Measurements from ENCODE around the gene TRIM2. TPM values are rescaled to one million over a fixed set of nuclear protein-coding genes. Genes with fewer than 3 reads are reported as not detected.
A peak's percentile ranks its signal among the peaks of the same experiment; 100 is the strongest.

TRIM2 gene
- total and polyA plus RNA-seq, 10 of the 15 experiments (the other 5 are each of a cell fraction or from before 2014, with no cell fraction given), result 0.06 to 0.19 (median 0.15) TPM; not detected in 3

DNA sequence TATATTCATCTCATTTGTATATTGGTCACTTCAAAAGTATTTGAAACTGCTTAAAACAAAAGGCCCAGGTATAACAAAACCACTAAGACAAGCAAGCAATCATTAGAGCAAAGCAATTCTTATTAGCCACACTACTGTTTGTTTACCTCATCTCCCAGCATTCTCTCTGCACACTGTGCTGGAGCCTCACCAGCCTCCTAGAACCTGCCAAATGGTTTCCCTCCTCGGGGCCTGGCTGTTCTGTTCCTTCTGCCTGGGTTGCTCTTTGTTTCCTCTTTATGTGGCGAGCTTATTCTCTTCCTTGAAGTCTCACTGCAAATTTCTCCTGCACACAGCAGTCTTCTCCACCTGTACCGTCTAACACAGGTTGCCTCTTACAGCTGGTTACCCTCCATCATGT, 72.7 kb downstream of the TRIM2 start:
- no peak overlapping the region for H3K27ac ChIP-seq (ENCODE audit: control insufficient read depth, insufficient read depth)
- CTCF ChIA-PET, result interaction anchor here (0.5 to 1.3 kb wide), 3 partner anchors 9 to 156 kb away, joined by 3 to 4 read pairs (median 3); partner anchors contain the start of gene MND1
- RAD21 ChIA-PET (ENCODE audit: unreplicated experiment), result no interaction called here
- H3K9me3 ChIP-seq (replicated peaks; ENCODE audit: control insufficient read depth, insufficient read depth, low read length), result no peaks in the 10 kb centered on the region
- SMC1A ChIA-PET (ENCODE audit: uncharacterized antibody, unreplicated experiment), result interaction anchor here (1.0 kb wide), 1 partner anchor 10 kb away, joined by 3 read pairs; no protein-coding TSS in a partner anchor
- POLR2A ChIA-PET, result interaction anchor here (0.5 kb wide), 1 partner anchor 74 kb away, joined by 5 read pairs; no protein-coding TSS in a partner anchor
- no peak for DNase-seq (ENCODE audit: low read depth, low spot score)
- H4K20me1 ChIP-seq (ENCODE audit: control insufficient read depth, insufficient read depth), result no peaks in the 10 kb centered on the region
- ATAC-seq, result 0 out of 3 replicates have a peak, but pooled peaks have one; percentile 23
- H3K4me1 ChIP-seq (ENCODE audit: control insufficient read depth, insufficient read depth, low read length), result no peaks in the 10 kb centered on the region
- no TSS peak for BruUV-seq (replicated peaks)
- no peak overlapping the region for H3K4me3 ChIP-seq
- no peaks in the 10 kb centered on the region for H3K27me3 ChIP-seq (replicated peaks in 1 of 2; ENCODE audit: control insufficient read depth in 2 of 2, insufficient read depth in 2 of 2, low read length in 1 of 2)
- H2AFZ ChIP-seq (ENCODE audit: control insufficient read depth, low read depth, low read length), result peak overlapping the region; percentile 23; the same call in 1 of the 2 replicates
- in situ Hi-C loops (cut with MboI), result no loop called here
- H3K36me3 ChIP-seq (ENCODE audit: control insufficient read depth in 2 of 2, insufficient read depth in 2 of 2, low read length in 1 of 2), result no peaks in the 10 kb centered on the region
- H3K79me2 ChIP-seq (ENCODE audit: control insufficient read depth, insufficient read depth, low read length), result no peaks in the 10 kb centered on the region
- H3K4me2 ChIP-seq (ENCODE audit: control insufficient read depth, insufficient read depth), result no peak overlapping the region
- intact Hi-C loops (cut with micrococcal nuclease; ENCODE audit: unreplicated experiment), result no loop called here
- H3K9ac ChIP-seq (ENCODE audit: control insufficient read depth, insufficient read depth, low read length), result no peak overlapping the region
- WGBS (ENCODE audit: insufficient coverage, insufficient replicate concordance, low lambda C conversion rate, missing lambda C conversion rate), result 42% methylated on average over 3 of the region's 3 CpGs
- TF ChIP-seq RAD51 (IDR thresholded peaks at IDR 0.05), result no peak
- TF ChIP-seq SREBF2 (IDR thresholded peaks at IDR 0.05; ENCODE audit: low read length), result no peak
- TF ChIP-seq MTA3 (IDR thresholded peaks at IDR 0.05; ENCODE audit: borderline replicate concordance, low read length), result no peak
- no peak for TF ChIP-seq HDAC2 (IDR thresholded peaks at IDR 0.05)
- FAIRE-seq, result no peak

DNA sequence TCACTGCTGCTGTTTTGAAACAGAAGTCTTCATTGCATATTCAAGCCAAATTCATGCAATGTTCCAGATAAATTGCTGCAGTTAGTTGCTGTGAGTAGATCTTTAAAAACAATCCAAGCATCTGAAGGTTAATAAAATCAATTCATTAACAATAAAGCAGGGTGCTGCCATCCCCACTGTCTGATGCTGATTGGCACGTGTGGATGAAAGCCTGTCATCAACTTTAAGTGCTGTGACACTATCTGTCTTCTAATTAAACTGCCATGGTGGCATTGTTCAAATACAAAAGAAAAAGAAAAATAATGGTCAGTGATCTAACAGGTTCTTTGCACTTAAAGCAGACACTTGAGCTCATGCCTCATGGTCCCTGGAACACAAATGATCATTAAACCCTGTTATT, 77.2 kb downstream of the TRIM2 start:
- H3K79me2 ChIP-seq (ENCODE audit: control insufficient read depth, insufficient read depth, low read length), result no peaks in the 10 kb centered on the region
- H3K27ac ChIP-seq (ENCODE audit: control insufficient read depth, insufficient read depth), result no peak overlapping the region
- ChIA-PET SMC1A (ENCODE audit: uncharacterized antibody, unreplicated experiment) (interaction anchor here (0.6 to 1.9 kb wide), 3 partner anchors 9 to 139 kb away, joined by 3 to 7 read pairs (median 3); no protein-coding TSS in a partner anchor), RAD21 (ENCODE audit: unreplicated experiment) (no interaction called here), POLR2A (no interaction called here), CTCF (interaction anchor here (1.0 kb wide), 1 partner anchor 154 kb away, joined by 3 read pairs; no protein-coding TSS in a partner anchor)
- no peak overlapping the region for H3K4me2 ChIP-seq (ENCODE audit: control insufficient read depth, insufficient read depth)
- no peaks in the 10 kb centered on the region for H4K20me1 ChIP-seq (ENCODE audit: control insufficient read depth, insufficient read depth)
- no peak overlapping the region for H2AFZ ChIP-seq (ENCODE audit: control insufficient read depth, low read depth, low read length)
- 41% methylated on average over 1 of the region's 1 CpG for WGBS (ENCODE audit: insufficient coverage, insufficient replicate concordance, low lambda C conversion rate, missing lambda C conversion rate)
- no peaks in the 10 kb centered on the region for H3K36me3 ChIP-seq (ENCODE audit: control insufficient read depth in 2 of 2, insufficient read depth in 2 of 2, low read length in 1 of 2)
- H3K9ac ChIP-seq (ENCODE audit: control insufficient read depth, insufficient read depth, low read length), result no peak overlapping the region
- ATAC-seq (no peak), FAIRE-seq (no peak), DNase-seq (ENCODE audit: low read depth, low spot score) (no peak)
- in situ Hi-C loops (cut with MboI), result no loop called here
- intact Hi-C loops (cut with micrococcal nuclease; ENCODE audit: unreplicated experiment), result no loop called here
- no peaks in the 10 kb centered on the region for H3K27me3 ChIP-seq (replicated peaks in 1 of 2; ENCODE audit: control insufficient read depth in 2 of 2, insufficient read depth in 2 of 2, low read length in 1 of 2)
- no peaks in the 10 kb centered on the region for H3K4me1 ChIP-seq (ENCODE audit: control insufficient read depth, insufficient read depth, low read length)
- no peaks in the 10 kb centered on the region for H3K9me3 ChIP-seq (replicated peaks; ENCODE audit: control insufficient read depth, insufficient read depth, low read length)
- H3K4me3 ChIP-seq, result no peak overlapping the region
- BruUV-seq (replicated peaks), result no TSS peak
- TF ChIP-seq, protein P1, sequence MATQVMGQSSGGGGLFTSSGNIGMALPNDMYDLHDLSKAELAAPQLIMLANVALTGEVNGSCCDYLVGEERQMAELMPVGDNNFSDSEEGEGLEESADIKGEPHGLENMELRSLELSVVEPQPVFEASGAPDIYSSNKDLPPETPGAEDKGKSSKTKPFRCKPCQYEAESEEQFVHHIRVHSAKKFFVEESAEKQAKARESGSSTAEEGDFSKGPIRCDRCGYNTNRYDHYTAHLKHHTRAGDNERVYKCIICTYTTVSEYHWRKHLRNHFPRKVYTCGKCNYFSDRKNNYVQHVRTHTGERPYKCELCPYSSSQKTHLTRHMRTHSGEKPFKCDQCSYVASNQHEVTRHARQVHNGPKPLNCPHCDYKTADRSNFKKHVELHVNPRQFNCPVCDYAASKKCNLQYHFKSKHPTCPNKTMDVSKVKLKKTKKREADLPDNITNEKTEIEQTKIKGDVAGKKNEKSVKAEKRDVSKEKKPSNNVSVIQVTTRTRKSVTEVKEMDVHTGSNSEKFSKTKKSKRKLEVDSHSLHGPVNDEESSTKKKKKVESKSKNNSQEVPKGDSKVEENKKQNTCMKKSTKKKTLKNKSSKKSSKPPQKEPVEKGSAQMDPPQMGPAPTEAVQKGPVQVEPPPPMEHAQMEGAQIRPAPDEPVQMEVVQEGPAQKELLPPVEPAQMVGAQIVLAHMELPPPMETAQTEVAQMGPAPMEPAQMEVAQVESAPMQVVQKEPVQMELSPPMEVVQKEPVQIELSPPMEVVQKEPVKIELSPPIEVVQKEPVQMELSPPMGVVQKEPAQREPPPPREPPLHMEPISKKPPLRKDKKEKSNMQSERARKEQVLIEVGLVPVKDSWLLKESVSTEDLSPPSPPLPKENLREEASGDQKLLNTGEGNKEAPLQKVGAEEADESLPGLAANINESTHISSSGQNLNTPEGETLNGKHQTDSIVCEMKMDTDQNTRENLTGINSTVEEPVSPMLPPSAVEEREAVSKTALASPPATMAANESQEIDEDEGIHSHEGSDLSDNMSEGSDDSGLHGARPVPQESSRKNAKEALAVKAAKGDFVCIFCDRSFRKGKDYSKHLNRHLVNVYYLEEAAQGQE (IDR thresholded peaks at IDR 0.05; ENCODE audit: low read depth, low read length), result no peak
- no peak for TF ChIP-seq SPI1 (IDR thresholded peaks at IDR 0.05; ENCODE audit: borderline replicate concordance, insufficient read depth, low read depth, low read length)
- TF ChIP-seq, protein P2, sequence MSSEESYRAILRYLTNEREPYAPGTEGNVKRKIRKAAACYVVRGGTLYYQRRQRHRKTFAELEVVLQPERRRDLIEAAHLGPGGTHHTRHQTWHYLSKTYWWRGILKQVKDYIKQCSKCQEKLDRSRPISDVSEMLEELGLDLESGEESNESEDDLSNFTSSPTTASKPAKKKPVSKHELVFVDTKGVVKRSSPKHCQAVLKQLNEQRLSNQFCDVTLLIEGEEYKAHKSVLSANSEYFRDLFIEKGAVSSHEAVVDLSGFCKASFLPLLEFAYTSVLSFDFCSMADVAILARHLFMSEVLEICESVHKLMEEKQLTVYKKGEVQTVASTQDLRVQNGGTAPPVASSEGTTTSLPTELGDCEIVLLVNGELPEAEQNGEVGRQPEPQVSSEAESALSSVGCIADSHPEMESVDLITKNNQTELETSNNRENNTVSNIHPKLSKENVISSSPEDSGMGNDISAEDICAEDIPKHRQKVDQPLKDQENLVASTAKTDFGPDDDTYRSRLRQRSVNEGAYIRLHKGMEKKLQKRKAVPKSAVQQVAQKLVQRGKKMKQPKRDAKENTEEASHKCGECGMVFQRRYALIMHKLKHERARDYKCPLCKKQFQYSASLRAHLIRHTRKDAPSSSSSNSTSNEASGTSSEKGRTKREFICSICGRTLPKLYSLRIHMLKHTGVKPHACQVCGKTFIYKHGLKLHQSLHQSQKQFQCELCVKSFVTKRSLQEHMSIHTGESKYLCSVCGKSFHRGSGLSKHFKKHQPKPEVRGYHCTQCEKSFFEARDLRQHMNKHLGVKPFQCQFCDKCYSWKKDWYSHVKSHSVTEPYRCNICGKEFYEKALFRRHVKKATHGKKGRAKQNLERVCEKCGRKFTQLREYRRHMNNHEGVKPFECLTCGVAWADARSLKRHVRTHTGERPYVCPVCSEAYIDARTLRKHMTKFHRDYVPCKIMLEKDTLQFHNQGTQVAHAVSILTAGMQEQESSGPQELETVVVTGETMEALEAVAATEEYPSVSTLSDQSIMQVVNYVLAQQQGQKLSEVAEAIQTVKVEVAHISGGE (CRISPR knock-in tag; IDR thresholded peaks at IDR 0.05), result no peak
- TF ChIP-seq NR2C1 (IDR thresholded peaks at IDR 0.05), result no peak
- TF ChIP-seq KLF5 (IDR thresholded peaks at IDR 0.05; ENCODE audit: partially characterized antibody), result no peak
- no peak for TF ChIP-seq SUZ12 (IDR thresholded peaks at IDR 0.05; ENCODE audit: unreplicated experiment)
